Activated CD4-positive, alpha-beta T cell treated with anti-CD3 and anti-CD28 coated beads, Interleukin-2, amount 10 ng/mL, durations not matched to agents 7 days and 5 days (primary cell): ENCODE measurements around the gene OLA1. TPM values are rescaled to one million over a fixed set of nuclear protein-coding genes. Genes with fewer than 3 reads are reported as not detected.

Experiments
- CTCF ChIA-PET: fragments of 350-600 bp; sonication (Branson Sonifier 250); formaldehyde crosslinking; loops from one replicate; lab custom pipeline; 2021; ENCODE audit warnings: antibody characterized with exemption; lab: Charles Lee
- POLR2A ChIA-PET: fragments of 350-600 bp; sonication (Branson Sonifier 250); formaldehyde crosslinking; loops from one replicate; lab custom pipeline; 2021; ENCODE audit warnings: antibody characterized with exemption; lab: Charles Lee
- DNase-seq: peaks from one replicate; pipeline ENCODE4 v3.0.0-alpha.2; 2020
- H3K27ac Mint-ChIP-seq: one replicate; pipeline ENCODE4 v1.8.0; 2021; ENCODE audit warnings: mild to moderate bottlenecking, moderate library complexity, mixed read lengths
- H3K27me3 Mint-ChIP-seq: one replicate; pipeline ENCODE4 v1.8.0; 2021; ENCODE audit warnings: mixed read lengths
- H3K36me3 Mint-ChIP-seq: one replicate; pipeline ENCODE4 v1.8.0; 2021; ENCODE audit warnings: low read depth, mixed read lengths
- H3K4me1 Mint-ChIP-seq: one replicate; pipeline ENCODE4 v1.8.0; 2021; ENCODE audit warnings: mixed read lengths
- H3K4me3 Mint-ChIP-seq: one replicate; pipeline ENCODE4 v1.8.0; 2021; ENCODE audit warnings: mild to moderate bottlenecking, moderate library complexity, mixed read lengths
- H3K9me3 Mint-ChIP-seq: one replicate; pipeline ENCODE4 v1.8.0; 2021; ENCODE audit warnings: mixed read lengths
- total RNA-seq, 2 experiments: library from RNA; stranded (reverse); gene quantifications; one replicate each; pipeline ENCODE4 v1.2.3, GENCODE V29; 2021

OLA1 gene
- total RNA-seq, 2 experiments from 2014 or later = 75.3 to 87.4 TPM

DNA sequence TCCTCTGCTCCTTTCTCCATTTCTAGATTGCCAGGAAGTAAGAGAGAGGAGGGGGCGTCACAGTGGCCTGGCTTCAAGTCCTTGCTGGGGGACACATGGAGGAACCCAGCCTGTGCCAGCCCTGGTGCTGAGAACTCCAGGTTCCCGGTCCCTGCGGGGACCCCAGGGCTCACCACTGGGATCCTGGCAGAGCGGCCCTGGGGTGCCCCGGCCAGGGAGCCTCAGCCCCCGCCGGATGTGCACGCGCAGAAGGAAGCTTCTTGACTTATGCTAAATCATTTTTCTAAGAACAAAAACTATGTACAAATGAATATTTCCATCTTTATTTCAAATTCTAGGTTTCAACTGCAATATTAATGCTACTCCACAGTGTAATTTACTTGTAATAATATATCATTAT is 200.6 kb downstream of the OLA1 start:
- ChIA-PET CTCF (no interaction called here), POLR2A (no interaction called here)
- Mint-ChIP-seq H3K27ac (no peak overlapping the region), H3K36me3 (no peaks in the 10 kb centered on the region), H3K4me3 (no peak overlapping the region), H3K9me3 (no peaks in the 10 kb centered on the region), H3K27me3 (peaks cover 2% of the 10 kb centered on the region), H3K4me1 (no peaks in the 10 kb centered on the region)
- DNase-seq = no peak

DNA sequence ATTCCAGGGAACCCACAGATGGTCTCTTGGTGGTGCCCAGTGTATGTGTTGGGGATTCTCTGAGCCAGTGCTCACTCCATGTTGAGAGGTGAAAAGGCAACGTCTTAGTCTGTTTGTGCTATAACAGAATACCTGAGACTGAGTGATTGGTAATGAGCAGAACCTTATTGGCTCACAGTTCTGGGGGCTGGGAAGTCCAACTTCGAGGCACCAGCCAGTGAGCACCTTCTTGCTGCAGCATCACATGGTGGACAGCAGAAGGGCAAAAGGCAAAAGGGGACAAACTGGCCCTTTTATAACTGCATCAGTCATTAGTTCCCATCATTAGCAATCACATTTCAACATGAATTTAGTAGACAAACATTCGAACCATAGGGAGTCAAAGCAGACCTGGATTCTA is 202.2 kb downstream of the OLA1 start:
- peaks cover 2% of the 10 kb centered on the region for H3K27me3 Mint-ChIP-seq
- ChIA-PET CTCF (no interaction called here), POLR2A (no interaction called here)
- no peak for DNase-seq
- no peak overlapping the region for H3K4me3 Mint-ChIP-seq
- no peaks in the 10 kb centered on the region for H3K9me3 Mint-ChIP-seq
- no peak overlapping the region for H3K27ac Mint-ChIP-seq
- no peaks in the 10 kb centered on the region for H3K36me3 Mint-ChIP-seq
- no peaks in the 10 kb centered on the region for H3K4me1 Mint-ChIP-seq

DNA sequence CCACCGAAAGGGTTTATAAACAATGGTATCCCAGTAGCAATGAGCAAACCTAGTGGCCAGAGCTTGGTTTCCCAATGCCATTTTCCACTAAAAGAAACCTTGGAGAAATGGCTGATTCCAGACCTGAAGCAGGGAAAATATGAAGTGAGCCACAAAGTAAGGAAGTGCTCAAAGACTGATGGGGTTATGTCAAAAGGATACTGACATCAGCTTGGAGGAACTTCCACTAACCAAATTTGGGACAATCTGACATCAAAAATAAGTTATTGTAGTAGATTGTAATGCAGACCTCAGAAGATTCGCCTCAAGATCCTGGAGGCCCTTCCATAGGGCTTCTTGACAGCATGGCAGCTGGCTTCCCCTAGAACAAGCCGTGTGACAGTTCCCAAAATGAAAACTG is 203.8 kb downstream of the OLA1 start:
- no peaks in the 10 kb centered on the region for H3K36me3 Mint-ChIP-seq
- H3K27ac Mint-ChIP-seq = no peak overlapping the region
- H3K9me3 Mint-ChIP-seq = no peaks in the 10 kb centered on the region
- H3K4me3 Mint-ChIP-seq = no peak overlapping the region
- CTCF ChIA-PET = no interaction called here
- H3K27me3 Mint-ChIP-seq = peaks cover 2% of the 10 kb centered on the region
- H3K4me1 Mint-ChIP-seq = peaks cover 5% of the 10 kb centered on the region
- POLR2A ChIA-PET = no interaction called here
- no peak for DNase-seq

DNA sequence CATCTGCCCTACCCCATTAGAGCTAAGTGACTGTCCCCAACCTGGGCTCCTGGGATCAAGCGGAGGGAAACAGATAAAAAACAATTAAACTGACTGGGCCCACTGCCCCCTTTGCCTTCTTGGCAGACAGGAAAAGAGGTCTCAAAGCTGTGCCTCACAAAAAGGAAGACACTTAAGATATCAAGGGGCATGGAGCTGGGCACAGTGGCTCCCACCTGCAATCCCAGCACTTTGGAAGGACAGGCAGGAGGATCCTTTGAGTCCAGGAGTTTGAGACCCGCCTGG is 208.0 kb downstream of the OLA1 start:
- ChIA-PET POLR2A (no interaction called here), CTCF (interaction anchor here (0.5 to 1.2 kb wide), 3 partner anchors 10 to 28 kb away, joined by 3 read pairs; no protein-coding TSS in a partner anchor)
- peaks cover 15% of the 10 kb centered on the region for H3K4me1 Mint-ChIP-seq
- DNase-seq = no peak
- H3K27ac Mint-ChIP-seq = no peak overlapping the region
- no peak overlapping the region for H3K4me3 Mint-ChIP-seq
- no peaks in the 10 kb centered on the region for H3K9me3 Mint-ChIP-seq
- H3K27me3 Mint-ChIP-seq = no peaks in the 10 kb centered on the region
- H3K36me3 Mint-ChIP-seq = no peaks in the 10 kb centered on the region

DNA sequence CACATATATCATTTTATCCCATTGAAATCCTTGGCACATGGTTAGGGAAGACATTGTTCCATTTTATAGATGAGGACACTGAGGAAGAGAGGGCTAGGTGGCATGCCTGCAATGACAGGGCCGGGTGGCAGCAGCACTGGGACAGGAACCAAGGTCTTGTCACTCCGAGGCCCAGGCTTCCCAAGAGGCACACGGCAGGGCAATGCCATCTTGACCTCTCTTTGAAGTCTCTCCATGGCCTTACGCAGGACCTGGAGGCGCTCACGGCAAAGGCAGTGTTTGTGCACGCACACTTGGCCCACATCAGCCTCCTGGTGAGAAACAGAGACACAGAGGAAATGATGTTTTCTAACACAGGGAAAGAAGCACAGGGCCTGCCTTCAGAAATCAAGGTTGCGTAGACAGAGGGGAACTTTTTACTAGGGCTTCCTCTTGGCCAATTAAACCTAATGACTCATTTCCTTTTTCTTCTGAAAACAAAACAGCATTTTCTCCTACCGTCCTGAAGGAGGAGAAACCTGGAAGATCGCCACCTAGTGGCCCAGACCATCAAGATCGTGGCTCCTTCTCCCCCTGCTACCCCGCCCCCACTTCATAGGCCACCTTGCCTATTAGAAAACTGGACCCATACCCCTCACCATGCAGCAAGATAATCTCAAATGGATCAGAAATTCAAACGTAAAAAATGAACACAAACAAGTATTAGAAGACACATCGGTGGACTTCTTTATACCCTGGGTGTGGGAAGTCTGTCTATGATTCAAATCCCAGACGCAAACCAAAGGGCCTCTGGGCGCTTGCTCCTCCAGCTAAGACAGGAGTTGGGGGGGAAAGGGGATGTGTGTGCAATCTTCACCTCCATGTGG is 208.5 kb downstream of the OLA1 start:
- Mint-ChIP-seq H3K27ac (peak overlapping the region; percentile 86), H3K9me3 (no peaks in the 10 kb centered on the region), H3K27me3 (no peaks in the 10 kb centered on the region), H3K4me1 (peaks cover 15% of the 10 kb centered on the region), H3K36me3 (no peaks in the 10 kb centered on the region), H3K4me3 (peak overlapping the region; percentile 10)
- DNase-seq = peak; percentile 81
- CTCF ChIA-PET = interaction anchor here (0.5 to 1.2 kb wide), 3 partner anchors 10 to 27 kb away, joined by 3 read pairs; no protein-coding TSS in a partner anchor
- POLR2A ChIA-PET = no interaction called here

DNA sequence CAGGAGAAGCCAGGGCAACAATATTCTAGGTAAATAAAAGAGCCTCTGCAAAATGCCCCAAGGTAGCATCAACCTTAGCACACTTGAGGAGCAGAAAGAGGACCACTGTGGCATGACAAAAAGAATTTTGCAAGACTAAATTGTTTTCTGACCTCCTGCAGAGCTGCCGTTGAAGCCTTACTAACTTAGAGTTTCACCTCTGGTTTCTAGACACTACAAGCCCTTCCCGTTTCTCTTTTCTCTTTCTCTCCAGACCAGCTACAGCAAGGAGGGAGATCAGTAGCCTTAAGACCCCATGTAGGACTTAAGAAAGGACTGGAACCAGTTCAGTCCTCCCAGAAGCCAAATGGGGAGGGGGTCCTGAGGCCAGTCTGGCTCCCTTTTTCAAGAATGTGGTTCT is 209.9 kb downstream of the OLA1 start:
- Mint-ChIP-seq H3K36me3 (no peaks in the 10 kb centered on the region), H3K4me3 (no peak overlapping the region), H3K27ac (no peak overlapping the region), H3K9me3 (no peaks in the 10 kb centered on the region), H3K4me1 (peaks cover 15% of the 10 kb centered on the region), H3K27me3 (no peaks in the 10 kb centered on the region)
- ChIA-PET CTCF (interaction anchor here (0.7 to 0.8 kb wide), 2 partner anchors 21 to 68 kb away, joined by 3 read pairs; no protein-coding TSS in a partner anchor), POLR2A (interaction anchor here (0.7 kb wide), 1 partner anchor 284 kb away, joined by 4 read pairs; no protein-coding TSS in a partner anchor)
- no peak for DNase-seq

DNA sequence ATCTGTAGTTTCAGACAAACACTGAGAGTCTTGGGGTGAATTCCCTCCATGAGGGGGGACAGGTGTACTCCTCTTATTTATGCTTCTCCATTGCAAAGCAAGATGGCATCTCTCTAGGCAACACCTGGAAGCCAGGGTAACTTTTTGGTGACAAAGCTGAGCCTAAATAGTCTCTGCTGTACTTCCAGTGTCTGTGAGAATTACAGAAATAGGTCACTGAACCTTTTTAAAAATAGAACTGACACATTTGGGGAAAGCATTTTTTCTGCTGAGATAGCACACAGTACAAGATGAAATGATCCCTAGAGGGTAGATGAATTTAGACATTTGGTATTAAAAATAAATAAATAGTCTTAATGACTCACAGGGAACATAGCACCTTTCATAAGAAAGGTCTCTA is 211.5 kb downstream of the OLA1 start:
- Mint-ChIP-seq H3K27ac (no peak overlapping the region), H3K4me1 (peaks cover 15% of the 10 kb centered on the region), H3K9me3 (no peaks in the 10 kb centered on the region), H3K4me3 (no peak overlapping the region), H3K36me3 (no peaks in the 10 kb centered on the region), H3K27me3 (no peaks in the 10 kb centered on the region)
- DNase-seq = no peak
- POLR2A ChIA-PET = no interaction called here
- CTCF ChIA-PET = interaction anchor here (1.6 to 2.5 kb wide), 2 partner anchors 12 to 18 kb away, joined by 3 to 9 read pairs; no protein-coding TSS in a partner anchor

DNA sequence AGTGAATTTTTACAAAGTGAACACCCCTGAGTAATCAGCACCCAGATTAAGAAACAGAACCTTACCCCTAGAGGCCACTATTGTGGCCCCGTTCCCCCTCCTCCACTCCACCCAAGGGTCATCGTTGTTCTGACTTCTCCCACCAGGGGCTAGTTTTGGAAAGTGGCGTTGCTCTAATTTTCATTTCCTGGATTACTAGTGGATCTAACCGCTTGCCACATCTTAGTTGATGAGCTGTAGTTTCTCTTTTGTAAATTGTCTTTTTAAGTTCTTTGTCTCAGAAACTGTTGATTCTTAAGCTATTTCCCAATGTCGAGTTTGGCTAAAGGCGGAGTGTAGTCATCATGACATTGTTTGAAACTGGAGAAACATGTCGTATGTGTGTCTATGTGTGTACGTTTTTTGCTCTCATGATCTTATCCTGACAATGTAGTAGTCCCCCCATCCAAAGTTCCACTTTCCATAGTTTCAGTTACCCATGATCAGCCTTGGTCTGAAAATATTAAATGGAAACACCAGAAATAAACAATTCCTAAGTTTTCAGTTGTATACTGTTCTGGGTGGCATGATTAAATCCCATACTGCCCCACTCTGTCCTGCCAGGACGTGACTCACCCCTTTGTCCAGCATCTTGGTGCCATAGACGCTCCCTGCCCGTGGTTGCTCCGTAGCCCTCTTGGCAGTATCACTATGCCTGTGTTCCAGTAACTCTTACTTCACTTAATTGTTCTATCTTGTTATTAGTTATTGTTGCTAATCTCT is 212.2 kb downstream of the OLA1 start:
- no peaks in the 10 kb centered on the region for H3K9me3 Mint-ChIP-seq
- H3K27ac Mint-ChIP-seq = no peak overlapping the region
- ChIA-PET CTCF (interaction anchor here (1.1 to 2.5 kb wide), 3 partner anchors 11 to 29 kb away, joined by 3 to 9 read pairs (median 4); no protein-coding TSS in a partner anchor), POLR2A (no interaction called here)
- no peak overlapping the region for H3K4me3 Mint-ChIP-seq
- H3K4me1 Mint-ChIP-seq = peaks cover 15% of the 10 kb centered on the region
- H3K36me3 Mint-ChIP-seq = no peaks in the 10 kb centered on the region
- no peaks in the 10 kb centered on the region for H3K27me3 Mint-ChIP-seq
- DNase-seq = no peak

DNA sequence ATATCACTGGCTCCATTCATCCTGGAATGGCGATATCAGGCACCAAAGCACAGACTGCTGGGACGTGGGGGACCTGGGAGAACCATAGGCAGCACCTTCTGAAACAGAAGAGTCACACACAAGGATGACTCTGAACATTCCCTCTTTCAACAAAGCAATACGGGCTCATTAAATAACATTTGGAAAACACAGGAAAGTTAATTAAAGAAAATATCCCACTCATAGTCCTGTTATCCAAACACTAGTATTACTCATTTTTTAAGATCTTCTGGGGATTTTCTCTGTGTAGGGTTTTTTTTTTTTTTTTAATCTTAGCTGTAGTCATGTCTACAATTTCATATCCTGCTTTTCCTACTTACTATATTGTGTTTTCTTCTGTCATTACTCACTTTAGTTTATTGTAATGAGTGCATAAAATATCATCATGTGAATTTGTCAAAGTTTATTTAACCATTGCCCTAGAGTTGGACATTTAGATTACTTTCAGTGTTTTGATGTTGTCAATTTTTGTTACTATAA is 213.2 kb downstream of the OLA1 start:
- H3K9me3 Mint-ChIP-seq = no peaks in the 10 kb centered on the region
- no peaks in the 10 kb centered on the region for H3K27me3 Mint-ChIP-seq
- peaks cover 15% of the 10 kb centered on the region for H3K4me1 Mint-ChIP-seq
- ChIA-PET POLR2A (no interaction called here), CTCF (interaction anchor here (1.1 to 2.5 kb wide), 2 partner anchors 10 to 28 kb away, joined by 4 to 9 read pairs; no protein-coding TSS in a partner anchor)
- H3K36me3 Mint-ChIP-seq = no peaks in the 10 kb centered on the region
- H3K27ac Mint-ChIP-seq = no peak overlapping the region
- DNase-seq = no peak
- no peak overlapping the region for H3K4me3 Mint-ChIP-seq

DNA sequence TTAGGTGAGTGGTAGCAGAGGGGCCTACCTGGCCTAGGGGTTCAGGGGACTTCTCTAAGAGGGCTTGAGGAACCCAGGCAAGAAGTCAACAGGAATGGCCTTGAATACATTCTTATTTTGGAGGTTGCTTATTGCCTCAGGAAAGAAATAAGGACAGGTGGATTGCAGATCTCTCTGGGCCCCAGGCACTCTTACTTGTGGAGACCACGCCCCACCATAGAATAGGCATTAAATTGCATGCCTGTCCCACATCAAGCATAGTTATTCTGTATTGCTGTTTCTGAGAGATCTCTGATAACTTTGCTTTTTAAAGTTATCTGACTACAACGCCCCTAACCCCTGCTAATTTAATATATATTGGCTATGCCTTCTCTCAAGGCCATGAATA is 215.2 kb downstream of the OLA1 start:
- DNase-seq = no peak
- no peaks in the 10 kb centered on the region for H3K4me1 Mint-ChIP-seq
- H3K27me3 Mint-ChIP-seq = no peaks in the 10 kb centered on the region
- H3K36me3 Mint-ChIP-seq = no peaks in the 10 kb centered on the region
- POLR2A ChIA-PET = no interaction called here
- CTCF ChIA-PET = interaction anchor here (1.2 kb wide), 1 partner anchor 9 kb away, joined by 3 read pairs; no protein-coding TSS in a partner anchor
- H3K27ac Mint-ChIP-seq = no peak overlapping the region
- H3K4me3 Mint-ChIP-seq = no peak overlapping the region
- H3K9me3 Mint-ChIP-seq = no peaks in the 10 kb centered on the region

DNA sequence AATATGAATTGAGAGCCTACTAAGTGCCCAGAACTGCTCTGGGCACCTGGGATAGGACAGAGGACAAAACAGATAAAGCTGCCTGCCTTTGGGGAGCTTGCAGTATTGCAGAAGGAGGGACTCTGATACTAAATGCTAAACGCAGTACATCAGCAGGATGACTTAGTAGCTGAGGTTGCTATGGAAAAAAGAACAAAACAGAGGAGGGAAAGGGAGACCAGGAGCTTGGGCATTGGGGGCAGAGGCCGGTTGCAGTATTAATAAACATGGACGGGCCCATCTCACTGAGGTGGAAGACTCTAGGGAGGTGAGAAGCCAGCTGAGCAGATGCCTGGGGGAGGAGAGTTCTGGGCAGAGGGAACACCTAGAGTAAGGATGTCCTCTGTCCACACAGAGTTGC is 217.1 kb downstream of the OLA1 start:
- no peaks in the 10 kb centered on the region for H3K9me3 Mint-ChIP-seq
- H3K27ac Mint-ChIP-seq = no peak overlapping the region
- no peak overlapping the region for H3K4me3 Mint-ChIP-seq
- no peaks in the 10 kb centered on the region for H3K4me1 Mint-ChIP-seq
- ChIA-PET POLR2A (no interaction called here), CTCF (no interaction called here)
- H3K36me3 Mint-ChIP-seq = no peaks in the 10 kb centered on the region
- DNase-seq = no peak
- no peaks in the 10 kb centered on the region for H3K27me3 Mint-ChIP-seq

DNA sequence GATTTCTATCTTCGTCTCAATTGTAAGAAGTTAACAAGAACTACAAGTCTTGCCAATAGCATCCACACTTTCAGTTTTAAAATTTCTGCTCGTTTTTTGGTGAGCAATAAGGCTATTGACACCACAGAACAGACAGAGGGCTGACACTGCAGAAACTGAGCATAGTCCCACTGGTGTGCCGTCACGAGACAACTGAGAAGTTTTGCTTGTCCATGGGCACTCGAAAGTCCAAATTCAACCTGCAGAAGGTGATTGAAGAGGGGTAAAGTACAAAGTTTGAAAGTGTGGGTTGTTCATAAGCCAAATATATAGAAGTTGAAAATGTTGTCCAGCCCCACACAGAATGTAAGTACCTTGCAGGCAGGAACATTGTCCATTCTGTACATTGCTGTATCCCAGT is 219.4 kb downstream of the OLA1 start:
- POLR2A ChIA-PET = no interaction called here
- Mint-ChIP-seq H3K27me3 (no peaks in the 10 kb centered on the region), H3K9me3 (no peaks in the 10 kb centered on the region), H3K4me3 (no peak overlapping the region), H3K4me1 (no peaks in the 10 kb centered on the region), H3K27ac (no peak overlapping the region), H3K36me3 (no peaks in the 10 kb centered on the region)
- CTCF ChIA-PET = interaction anchor here (0.6 kb wide), 1 partner anchor 221 kb away, joined by 3 read pairs; no protein-coding TSS in a partner anchor
- no peak for DNase-seq

DNA sequence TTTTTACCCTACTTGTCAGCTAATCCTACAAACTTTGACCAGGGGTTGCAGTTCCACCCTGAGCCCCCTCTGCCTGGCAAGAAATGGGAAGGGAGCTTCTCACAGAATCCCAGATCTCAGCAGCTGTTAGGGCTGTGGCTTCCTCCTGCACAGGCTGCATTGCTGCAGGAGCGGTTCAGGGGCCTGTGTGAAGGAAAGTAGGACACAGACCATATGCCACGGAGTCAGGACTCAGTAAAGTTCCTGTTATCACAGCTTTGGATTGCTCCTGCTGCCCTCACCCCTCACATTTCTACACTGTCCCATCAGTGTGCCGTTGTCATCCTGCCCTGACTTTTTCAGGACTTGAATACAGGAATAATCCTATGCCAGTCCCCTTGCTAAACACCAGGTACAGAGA is 220.4 kb downstream of the OLA1 start:
- ChIA-PET CTCF (no interaction called here), POLR2A (no interaction called here)
- H3K27ac Mint-ChIP-seq = no peak overlapping the region
- H3K27me3 Mint-ChIP-seq = no peaks in the 10 kb centered on the region
- no peak for DNase-seq
- no peak overlapping the region for H3K4me3 Mint-ChIP-seq
- no peaks in the 10 kb centered on the region for H3K4me1 Mint-ChIP-seq
- no peaks in the 10 kb centered on the region for H3K9me3 Mint-ChIP-seq
- H3K36me3 Mint-ChIP-seq = no peaks in the 10 kb centered on the region
